H1 (cell line): Measurements from ENCODE around the gene CCDC195. TPM values are rescaled to one million over a fixed set of nuclear protein-coding genes. Genes with fewer than 3 reads are reported as not detected.

Experiments used
- CEBPB ChIP-seq: IDR thresholded peaks from 2 replicates; pipeline ENCODE4 v1.6.1; 2012; ENCODE audit warnings: low read depth, low read length
- CHD7 ChIP-seq: fragments of 300-600 bp; sonication (generic); IDR thresholded peaks from 2 replicates; pipeline ENCODE4 v1.7.1; 2012; ENCODE audit warnings: low read length, moderate library complexity, mild to moderate bottlenecking, inconsistent platforms; ENCODE audit not compliant: insufficient replicate concordance
- HDAC6 ChIP-seq: IDR thresholded peaks from one replicate; pipeline ENCODE4 v1.7.1; 2012; ENCODE audit warnings: low read depth, mild to moderate bottlenecking, inconsistent platforms, low read length, moderate library complexity
- JUN ChIP-seq: IDR thresholded peaks from 2 replicates; pipeline ENCODE4 v1.6.1; 2011; ENCODE audit warnings: low read depth, mild to moderate bottlenecking, improper control_type of control experiment, low read length
- polyA plus RNA-seq, 7 experiments: library from polyadenylated mRNA; depleted of rRNA in 3 of 7; stranded (reverse) in 5 of 7; unstranded in 2 of 7; fragments of >200 nt in 5 of 7; fragments of 200-250 nt in 2 of 7; gene quantifications; 1 replicate in 5 of 7; 2 replicates in 1 of 7; 4 replicates in 1 of 7; pipeline versions ENCODE4 v1.2.1 to v1.2.3, GENCODE V29; 2011 to 2013; ENCODE audit warnings: missing spikeins in 2 of 7, mixed read lengths in 2 of 7
- total RNA-seq: library from RNA; stranded (reverse); fragmentation: NEBNext Ultra II Directional; extraction: Animal tissue kit (Norgen Biotek cat#: 25700); gene quantifications from 2 replicates; pipeline ENCODE4 v1.2.1, GENCODE V29; 2021
- TF ChIP-seq, protein P1 (sequence below): IDR thresholded peaks from 2 replicates; pipeline ENCODE4 v1.6.1; 2012; ENCODE audit warnings: inconsistent platforms

The CCDC195 gene
- total and polyA plus RNA-seq, 2 of the 8 experiments (the other 6 are each of a cell fraction or from before 2014, with no cell fraction given) = not detected

DNA sequence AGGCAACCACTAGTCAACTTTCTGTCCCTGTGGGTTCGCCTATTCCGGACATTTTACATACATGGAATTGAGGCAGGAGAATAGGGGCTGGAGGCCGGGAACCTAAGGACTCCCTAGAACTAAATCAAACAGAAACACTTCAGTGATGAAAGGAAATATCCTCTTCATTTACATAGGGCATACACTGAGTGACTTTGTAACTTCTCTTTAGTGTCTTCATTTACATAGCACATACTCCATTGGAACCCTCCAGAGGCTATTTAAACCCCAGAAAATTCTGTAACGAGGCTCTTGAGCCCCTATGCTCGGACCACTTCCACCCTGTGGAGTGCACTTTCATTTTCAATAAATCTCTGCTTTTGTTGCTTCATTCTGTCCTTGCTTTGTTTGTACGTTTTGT is 56.5 kb downstream of the CCDC195 start (continued):
- TF ChIP-seq CHD7 (no peak), HDAC6 (no peak), JUN (no peak), CEBPB (no peak)
- TF ChIP-seq, protein P1, sequence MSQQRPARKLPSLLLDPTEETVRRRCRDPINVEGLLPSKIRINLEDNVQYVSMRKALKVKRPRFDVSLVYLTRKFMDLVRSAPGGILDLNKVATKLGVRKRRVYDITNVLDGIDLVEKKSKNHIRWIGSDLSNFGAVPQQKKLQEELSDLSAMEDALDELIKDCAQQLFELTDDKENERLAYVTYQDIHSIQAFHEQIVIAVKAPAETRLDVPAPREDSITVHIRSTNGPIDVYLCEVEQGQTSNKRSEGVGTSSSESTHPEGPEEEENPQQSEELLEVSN = no peak
